Activated CD8-positive, alpha-beta memory T cell treated with anti-CD3 and anti-CD28 coated beads, Interleukin-2, amount 50 U/mL, for 1 hour (primary cell): ENCODE measurements around the gene LENG9.
"Not testable (repeated sequence)": the region's sequence is repeated elsewhere in the genome, so short reads cannot be mapped to it uniquely, and the experiment has no call there.

Experiments used
- DNase-seq: peaks from one replicate; pipeline ENCODE4 v3.0.0-alpha.2; 2020; ENCODE audit errors: extremely low read depth

LENG9 gene

GRCh38 chr19:54459282-54460229 lies 4.0 kb downstream of the LENG9 start:
- no peak for DNase-seq

- no peak for DNase-seq
These were observed 4.8 kb downstream of the LENG9 start for GRCh38 chr19:54458648-54459281.

- DNase-seq, result no peak
These were observed 5.6 kb downstream of the LENG9 start for GRCh38 chr19:54457773-54458647.

GRCh38 chr19:54456423-54457373 lies 6.9 kb downstream of the LENG9 start:
- no peak for DNase-seq

GRCh38 chr19:54455786-54456422 lies 7.7 kb downstream of the LENG9 start:
- DNase-seq, result no peak

- no peak for DNase-seq
These were observed 8.6 kb downstream of the LENG9 start for GRCh38 chr19:54454781-54455675.

GRCh38 chr19:54453921-54454780 lies 9.4 kb downstream of the LENG9 start:
- no peak for DNase-seq

GRCh38 chr19:54452626-54453025 lies 11.0 kb downstream of the LENG9 start:
- no peak for DNase-seq

- DNase-seq, result no peak
These were observed 11.6 kb downstream of the LENG9 start for GRCh38 chr19:54451997-54452396.

- no peak for DNase-seq
These were observed 12.2 kb downstream of the LENG9 start for GRCh38 chr19:54451331-54451871.

GRCh38 chr19:54449701-54450069 lies 13.9 kb downstream of the LENG9 start:
- no peak for DNase-seq

- DNase-seq, result peak; percentile 94
These were observed 14.5 kb downstream of the LENG9 start, which contains the start of gene LENG8 for GRCh38 chr19:54448774-54449700. LENG8 (plus strand) TSS chr19:54449199; CDS start chr19:54451345, 2,146 bp downstream.

- DNase-seq, result no peak
These were observed 15.4 kb downstream of the LENG9 start for GRCh38 chr19:54448040-54448773.

- DNase-seq, result not testable (repeated sequence)
These were observed 17.2 kb downstream of the LENG9 start for GRCh38 chr19:54446349-54446748.

- no peak for DNase-seq
These were observed 18.8 kb downstream of the LENG9 start for GRCh38 chr19:54444737-54445136.

- DNase-seq, result no peak
These were observed 22.9 kb downstream of the LENG9 start for GRCh38 chr19:54440641-54441040.
